ENCODE results near the gene CNPY1. TPM values are rescaled to one million over a fixed set of nuclear protein-coding genes. Genes with fewer than 3 reads are reported as not detected.
A peak's percentile ranks its signal among the peaks of the same experiment; 100 is the strongest.

CNPY1 gene
- total and polyA plus RNA-seq, 4 donors: not detected

DNA sequence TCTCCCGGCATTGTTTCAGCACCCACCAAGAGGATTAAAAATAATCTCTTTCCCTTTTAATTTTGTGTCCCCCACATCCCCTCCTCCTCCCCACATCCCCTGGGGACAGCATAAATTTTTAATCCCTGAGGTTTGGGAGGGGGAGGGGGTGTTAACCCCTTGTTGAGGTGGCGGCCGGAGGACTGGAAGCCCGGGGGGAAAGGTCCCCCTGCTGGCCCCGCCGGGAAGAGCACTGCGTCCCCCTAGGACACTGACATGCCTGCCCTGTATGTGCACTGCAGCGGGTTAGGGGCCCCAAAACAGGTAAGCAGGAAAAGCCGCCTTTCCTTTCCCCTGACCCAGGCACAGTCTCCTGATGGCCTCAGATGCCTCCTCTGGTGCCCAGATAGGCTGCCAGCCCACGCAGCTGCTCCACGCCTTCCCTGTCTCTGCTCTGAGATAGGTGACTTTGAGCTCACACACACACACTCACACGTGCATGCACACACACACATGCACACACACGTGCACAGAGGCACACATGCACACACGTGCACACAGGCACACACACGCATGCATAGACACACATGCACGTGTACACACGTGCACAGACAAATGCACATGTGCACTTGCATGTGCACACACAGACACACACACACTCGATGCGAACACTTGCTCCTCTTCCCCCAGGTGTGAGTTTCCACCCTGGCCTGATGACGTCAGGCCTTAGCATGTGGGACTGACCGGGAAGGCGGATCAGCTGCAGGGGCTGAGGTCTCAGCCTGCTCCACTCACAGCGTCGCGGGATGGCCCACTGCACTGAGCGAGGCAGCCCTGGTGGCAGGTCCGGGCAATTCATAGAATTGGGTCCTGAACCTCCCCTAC is 12.3 kb downstream of the CNPY1 start:
- H3K36me3 ChIP-seq (ENCODE audit: control insufficient read depth in 4 of 4, insufficient read depth in 4 of 4, low read length in 4 of 4): no peaks in the 10 kb centered on the region
- H3K9me3 ChIP-seq (ENCODE audit: control insufficient read depth in 4 of 4, insufficient read depth in 3 of 4, low read length in 3 of 4): peaks cover 0 to 18% (median 0%) of the 10 kb centered on the region in 4 donors
- DNase-seq: peak; percentile 37 to 44 (median 38)
- 25 to 34% methylated on average over 27 of the region's 27 CpGs for WGBS, 2 donors
- TF ChIP-seq, protein P1, sequence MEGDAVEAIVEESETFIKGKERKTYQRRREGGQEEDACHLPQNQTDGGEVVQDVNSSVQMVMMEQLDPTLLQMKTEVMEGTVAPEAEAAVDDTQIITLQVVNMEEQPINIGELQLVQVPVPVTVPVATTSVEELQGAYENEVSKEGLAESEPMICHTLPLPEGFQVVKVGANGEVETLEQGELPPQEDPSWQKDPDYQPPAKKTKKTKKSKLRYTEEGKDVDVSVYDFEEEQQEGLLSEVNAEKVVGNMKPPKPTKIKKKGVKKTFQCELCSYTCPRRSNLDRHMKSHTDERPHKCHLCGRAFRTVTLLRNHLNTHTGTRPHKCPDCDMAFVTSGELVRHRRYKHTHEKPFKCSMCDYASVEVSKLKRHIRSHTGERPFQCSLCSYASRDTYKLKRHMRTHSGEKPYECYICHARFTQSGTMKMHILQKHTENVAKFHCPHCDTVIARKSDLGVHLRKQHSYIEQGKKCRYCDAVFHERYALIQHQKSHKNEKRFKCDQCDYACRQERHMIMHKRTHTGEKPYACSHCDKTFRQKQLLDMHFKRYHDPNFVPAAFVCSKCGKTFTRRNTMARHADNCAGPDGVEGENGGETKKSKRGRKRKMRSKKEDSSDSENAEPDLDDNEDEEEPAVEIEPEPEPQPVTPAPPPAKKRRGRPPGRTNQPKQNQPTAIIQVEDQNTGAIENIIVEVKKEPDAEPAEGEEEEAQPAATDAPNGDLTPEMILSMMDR (IDR thresholded peaks at IDR 0.05; ENCODE audit: control extremely low read depth, extremely low read depth): no peak
- H3K4me3 ChIP-seq: no peak overlapping the region
- no peak overlapping the region for H3K27ac ChIP-seq (ENCODE audit: low read depth in 1 of 2, low read length in 1 of 2)
- peaks cover 3 to 7% (median 4%) of the 10 kb centered on the region in 5 donors for H3K4me1 ChIP-seq (ENCODE audit: control insufficient read depth in 5 of 5, insufficient read depth in 5 of 5, low read length in 5 of 5)
- peaks cover 7 to 73% (median 47%) of the 10 kb centered on the region in 3 donors for H3K27me3 ChIP-seq (ENCODE audit: control insufficient read depth in 3 of 3, insufficient read depth in 3 of 3, low read length in 2 of 3)
- peak; percentile 27 for ATAC-seq (ENCODE audit: insufficient read depth, low FRiP score)
- H3K9ac ChIP-seq (ENCODE audit: insufficient read depth in 1 of 2, low read length in 2 of 2): no peak overlapping the region

DNA sequence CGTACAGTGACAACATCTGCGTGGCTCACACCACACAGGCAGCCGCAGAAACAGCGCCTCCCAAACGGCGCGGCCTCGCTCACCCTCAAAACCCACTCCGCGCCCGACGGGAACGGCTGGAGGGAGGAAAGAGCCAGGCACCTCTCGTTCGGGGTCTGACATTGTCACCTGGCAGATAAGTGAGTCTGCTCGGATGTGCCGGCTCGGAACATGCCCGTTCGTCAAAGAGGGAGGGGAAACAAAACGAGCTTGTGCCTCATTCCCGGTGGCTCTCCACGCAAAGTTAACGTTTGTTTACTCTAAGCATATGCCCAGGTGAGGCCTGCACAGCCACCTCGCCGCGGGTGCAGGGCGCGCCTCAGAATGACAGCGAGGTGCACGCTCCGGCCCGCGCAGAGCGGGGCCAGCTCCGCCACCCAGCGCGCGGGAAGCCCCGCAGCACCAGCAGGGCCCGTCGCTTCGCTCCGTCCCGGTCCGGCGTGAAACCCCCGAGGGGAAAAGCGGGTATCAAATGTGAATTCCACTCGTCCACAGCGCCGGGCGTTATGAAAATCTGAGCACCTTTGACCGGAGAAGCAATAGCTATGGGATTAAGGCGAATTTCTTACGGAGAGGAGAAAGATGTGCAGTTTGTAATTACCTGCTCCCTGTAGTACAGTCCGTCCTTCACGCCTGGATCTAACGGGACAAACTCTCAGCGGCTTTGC is 13.1 kb downstream of the CNPY1 start:
- no peaks in the 10 kb centered on the region for H3K36me3 ChIP-seq (ENCODE audit: control insufficient read depth in 4 of 4, insufficient read depth in 4 of 4, low read length in 4 of 4)
- no peak overlapping the region for H3K27ac ChIP-seq (ENCODE audit: low read depth in 1 of 2, low read length in 1 of 2)
- TF ChIP-seq, protein P1 (IDR thresholded peaks at IDR 0.05; ENCODE audit: control extremely low read depth, extremely low read depth): no peak
- H3K27me3 ChIP-seq (ENCODE audit: control insufficient read depth in 3 of 3, insufficient read depth in 3 of 3, low read length in 2 of 3): peaks cover 7 to 70% (median 47%) of the 10 kb centered on the region in 3 donors
- DNase-seq: peak in 1 of 3 donors; percentile 4
- H3K9ac ChIP-seq (ENCODE audit: insufficient read depth in 1 of 2, low read length in 2 of 2): no peak overlapping the region
- H3K4me3 ChIP-seq: no peak overlapping the region
- peaks cover 0 to 20% (median 0%) of the 10 kb centered on the region in 4 donors for H3K9me3 ChIP-seq (ENCODE audit: control insufficient read depth in 4 of 4, insufficient read depth in 3 of 4, low read length in 3 of 4)
- WGBS, 2 donors: 1 to 2% methylated on average over 60 of the region's 60 CpGs
- ATAC-seq (ENCODE audit: insufficient read depth, low FRiP score): no peak
- H3K4me1 ChIP-seq (ENCODE audit: control insufficient read depth in 5 of 5, insufficient read depth in 5 of 5, low read length in 5 of 5): peaks cover 3 to 7% (median 4%) of the 10 kb centered on the region in 5 donors

DNA sequence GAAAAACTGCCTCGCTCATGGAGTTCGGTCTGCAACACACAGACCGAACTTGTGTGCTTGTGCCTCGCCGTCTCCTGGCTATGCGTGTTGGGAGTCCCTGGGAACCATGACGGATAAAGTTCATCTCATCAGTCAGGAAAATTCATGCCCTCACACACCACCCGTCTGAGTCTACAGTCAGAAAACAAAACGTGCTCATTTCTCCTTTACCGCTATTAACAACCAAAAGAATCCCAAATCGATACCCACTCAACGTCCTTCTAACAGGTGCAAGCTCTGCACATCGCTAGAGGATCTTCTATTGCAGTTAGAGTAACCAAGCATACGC is 13.6 kb downstream of the CNPY1 start:
- DNase-seq: no peak
- Histone ChIP-seq H3K4me1 (ENCODE audit: control insufficient read depth in 5 of 5, insufficient read depth in 5 of 5, low read length in 5 of 5) (peaks cover 3 to 7% (median 4%) of the 10 kb centered on the region in 5 donors), H3K9ac (ENCODE audit: insufficient read depth in 1 of 2, low read length in 2 of 2) (no peak overlapping the region), H3K9me3 (ENCODE audit: control insufficient read depth in 4 of 4, insufficient read depth in 3 of 4, low read length in 3 of 4) (peaks cover 0 to 20% (median 0%) of the 10 kb centered on the region in 4 donors), H3K27ac (ENCODE audit: low read depth in 1 of 2, low read length in 1 of 2) (no peak overlapping the region), H3K4me3 (no peak overlapping the region), H3K27me3 (ENCODE audit: control insufficient read depth in 3 of 3, insufficient read depth in 3 of 3, low read length in 2 of 3) (peaks cover 7 to 70% (median 47%) of the 10 kb centered on the region in 3 donors), H3K36me3 (ENCODE audit: control insufficient read depth in 4 of 4, insufficient read depth in 4 of 4, low read length in 4 of 4) (no peaks in the 10 kb centered on the region)
- no peak for ATAC-seq (ENCODE audit: insufficient read depth, low FRiP score)
- 23 to 25% methylated on average over 14 of the region's 14 CpGs for WGBS, 2 donors
- TF ChIP-seq, protein P1 (IDR thresholded peaks at IDR 0.05; ENCODE audit: control extremely low read depth, extremely low read depth): no peak
